Activated CD4-positive, alpha-beta T cell treated with anti-CD3 and anti-CD28 coated beads, Interleukin-2, Interleukin-4, amounts not matched to agents 100 ng/mL and 50 ng/mL, durations not matched to agents 16 hours and 8 hours (primary cell): ENCODE measurements around the gene ST7.

ENCODE experiments used
- DNase-seq: peaks from one replicate; pipeline ENCODE4 v3.0.0-alpha.2; 2020; ENCODE audit warnings: low spot score

The ST7 gene

DNA sequence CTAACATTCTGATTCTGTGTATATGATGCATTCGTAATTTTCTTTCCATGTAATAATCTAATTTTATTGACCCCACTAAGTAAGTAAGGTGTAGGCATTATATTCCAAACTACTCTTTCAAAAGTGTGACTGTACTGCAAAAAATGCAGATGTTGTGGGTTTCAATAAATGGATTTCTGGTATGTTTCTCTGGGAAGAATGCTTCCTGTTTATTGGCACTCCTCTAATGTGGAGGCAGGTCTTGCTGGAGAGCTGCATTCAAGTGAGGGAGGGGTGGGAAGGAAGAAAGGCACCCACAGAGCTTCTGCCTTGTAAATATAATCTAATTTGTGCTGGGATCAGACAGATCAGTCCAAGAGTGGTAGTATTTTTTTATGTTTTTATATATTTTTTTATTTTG lies 23.9 kb downstream of the ST7 start:
- no peak for DNase-seq

DNA sequence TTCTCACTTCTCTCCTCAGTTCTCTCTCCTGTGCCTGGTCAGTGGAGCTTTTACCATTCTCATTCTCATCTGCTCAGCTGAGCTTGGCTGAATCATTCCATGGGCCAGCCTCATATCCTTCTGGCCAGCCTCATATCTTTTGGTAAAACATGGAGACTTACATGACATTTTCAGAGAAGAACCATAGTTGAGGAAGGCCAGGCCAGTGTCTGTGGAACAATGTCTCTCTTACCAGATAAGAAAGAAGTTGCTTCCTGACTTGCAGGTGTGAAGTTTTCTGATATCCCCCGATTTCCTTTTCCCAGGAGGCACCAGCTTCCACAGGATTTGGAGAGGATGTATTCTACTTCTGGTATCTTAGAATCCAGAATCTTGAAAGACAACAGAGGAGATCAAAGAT lies 24.7 kb downstream of the ST7 start:
- no peak for DNase-seq

DNA sequence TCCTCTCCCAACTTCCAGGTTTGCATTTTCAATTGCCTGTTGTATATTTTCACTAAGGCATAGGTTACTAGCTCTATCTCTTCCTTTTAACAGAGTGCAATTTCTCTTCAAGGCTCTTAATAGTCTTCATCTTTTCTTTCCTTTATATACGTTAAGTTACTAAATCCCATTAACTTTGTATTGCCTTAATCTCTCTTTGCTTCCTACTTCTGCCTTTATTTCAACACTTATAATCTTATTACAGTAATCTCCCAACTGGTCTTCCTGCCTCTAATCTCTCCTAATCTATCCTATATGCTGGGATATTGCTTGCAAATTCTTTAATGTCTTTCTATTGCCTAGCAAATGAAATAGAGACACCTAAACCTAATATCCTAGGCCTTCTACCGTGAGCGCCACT lies 26.1 kb downstream of the ST7 start:
- DNase-seq = no peak

GRCh38 chr7:116980354-116980753 lies 27.1 kb downstream of the ST7 start:
- no peak for DNase-seq

DNA sequence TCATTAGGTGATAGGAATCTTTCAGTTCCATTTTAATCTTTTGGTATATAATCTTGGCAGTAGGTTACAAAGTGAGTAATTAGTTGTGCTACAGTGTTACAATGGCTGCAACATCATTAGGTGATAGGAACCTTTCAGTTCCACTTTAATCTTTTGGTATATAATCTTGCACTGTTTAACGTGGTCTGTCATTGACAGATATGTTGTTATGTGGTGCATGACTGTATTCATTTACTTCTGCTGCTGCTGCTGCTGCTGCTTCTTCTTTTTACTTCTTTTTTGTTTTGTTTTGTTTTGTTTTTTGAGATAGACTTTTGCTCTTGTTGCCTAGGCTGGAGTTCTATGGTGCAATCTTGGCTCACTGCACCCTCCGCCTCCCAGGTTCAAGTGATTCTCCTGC lies 28.6 kb downstream of the ST7 start:
- DNase-seq = no peak

DNA sequence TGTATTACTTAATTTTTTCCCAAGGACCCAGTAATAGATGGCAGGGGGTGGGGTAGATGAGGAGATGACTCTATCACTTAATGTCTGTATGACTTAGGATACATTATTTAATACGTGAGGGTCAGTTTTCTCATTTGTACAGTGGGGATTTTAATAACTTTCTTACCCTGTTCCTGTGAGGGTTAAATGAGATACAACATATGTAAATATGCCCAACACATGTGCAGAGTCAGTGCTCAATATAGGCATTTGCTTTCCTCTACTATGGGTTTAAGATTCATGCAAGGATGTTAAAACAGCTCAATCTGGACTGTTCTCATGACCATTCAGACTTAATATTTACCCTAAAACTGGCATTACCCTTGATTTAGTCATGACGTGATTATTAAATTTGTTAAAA lies 31.2 kb downstream of the ST7 start:
- DNase-seq = no peak

GRCh38 chr7:116984917-116985316 lies 31.6 kb downstream of the ST7 start:
- DNase-seq = peak; percentile 50

GRCh38 chr7:116985575-116985974 lies 32.3 kb downstream of the ST7 start:
- DNase-seq = no peak

DNA sequence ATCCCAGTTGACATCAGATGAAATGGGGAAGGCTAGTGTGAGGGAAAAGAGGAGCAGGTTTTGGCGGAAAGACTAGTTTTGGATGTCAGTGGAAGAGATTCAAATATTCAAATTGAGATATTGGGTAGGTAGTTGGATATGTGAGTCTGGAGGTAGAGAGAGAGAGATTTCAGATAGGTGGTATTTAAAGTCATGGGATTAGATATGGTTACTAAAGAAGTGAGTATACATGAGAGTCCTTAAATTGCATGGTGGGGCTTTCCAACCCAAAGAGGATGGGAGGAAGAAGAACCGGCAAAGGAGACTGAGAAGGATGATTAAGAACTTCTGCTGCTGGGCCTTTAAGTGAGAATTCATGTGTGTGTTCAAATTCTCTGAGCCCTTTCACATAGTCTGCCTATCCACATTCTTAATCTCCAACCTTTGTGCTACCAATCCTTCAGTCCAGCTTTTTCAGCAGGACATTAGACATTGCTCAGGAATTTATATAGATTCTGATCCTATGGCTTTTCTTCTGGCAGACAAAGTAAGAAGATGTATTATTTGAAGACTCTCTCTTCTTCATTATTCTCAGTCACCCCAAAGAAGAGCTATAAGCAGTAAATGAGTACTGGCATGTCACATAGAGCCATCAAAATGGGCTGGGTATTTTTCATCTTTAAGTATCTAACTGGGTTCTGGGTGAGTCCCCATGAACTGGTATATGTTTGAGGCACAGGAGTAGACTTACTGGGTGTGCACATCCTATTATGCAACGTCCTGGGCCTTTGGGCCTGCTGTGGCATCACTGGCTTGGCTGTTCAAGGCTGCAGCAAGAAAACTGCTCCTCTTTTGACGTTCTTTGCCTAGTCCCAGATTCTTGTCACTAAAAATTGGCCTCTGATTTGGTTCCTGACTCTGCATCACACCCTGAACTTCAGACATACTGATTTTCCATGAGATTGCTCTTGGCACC lies 33.6 kb downstream of the ST7 start:
- DNase-seq = no peak

GRCh38 chr7:116988363-116988989 lies 35.2 kb downstream of the ST7 start:
- no peak for DNase-seq

DNA sequence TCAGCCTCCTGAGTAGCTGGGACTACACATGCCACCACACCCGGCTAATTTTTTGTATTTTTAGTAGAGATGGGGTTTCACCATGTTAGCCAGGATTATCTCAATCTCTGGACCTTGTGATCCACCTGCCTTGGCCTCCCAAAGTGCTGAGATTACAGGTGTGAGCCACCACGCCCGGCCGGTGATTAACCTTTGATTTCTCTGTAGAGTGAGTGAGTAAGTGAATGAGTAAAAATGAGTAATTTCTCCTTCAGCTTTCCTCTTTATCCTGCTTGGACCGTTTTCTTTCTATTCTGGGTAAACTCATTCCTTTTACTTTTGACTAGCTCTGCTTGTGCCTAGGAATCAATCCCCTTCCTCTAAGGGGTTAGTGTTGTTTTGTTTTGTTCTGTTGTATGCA lies 36.8 kb downstream of the ST7 start:
- no peak for DNase-seq

DNA sequence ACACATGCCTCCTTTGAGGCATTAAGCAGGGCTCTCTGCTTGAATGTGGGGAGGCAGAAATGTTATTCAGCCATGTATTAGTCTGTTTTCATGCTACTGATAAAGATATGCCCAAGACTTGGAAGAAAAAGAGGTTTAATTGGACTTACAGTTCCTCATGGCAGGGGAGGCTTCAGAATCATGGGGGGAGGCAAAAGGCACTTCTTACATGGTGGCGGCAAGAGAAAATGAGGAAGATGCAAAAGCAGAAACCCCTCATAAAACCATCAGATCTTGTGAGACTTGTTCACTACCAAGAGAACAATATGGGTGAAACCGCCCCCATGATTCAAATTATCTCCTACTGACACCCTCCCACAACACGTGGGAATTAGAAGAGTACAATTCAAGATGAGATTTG lies 37.9 kb downstream of the ST7 start:
- no peak for DNase-seq

GRCh38 chr7:116994611-116995010 lies 41.3 kb downstream of the ST7 start:
- no peak for DNase-seq

- DNase-seq = no peak
These were observed 44.7 kb downstream of the ST7 start for GRCh38 chr7:116997972-116998371.

DNA sequence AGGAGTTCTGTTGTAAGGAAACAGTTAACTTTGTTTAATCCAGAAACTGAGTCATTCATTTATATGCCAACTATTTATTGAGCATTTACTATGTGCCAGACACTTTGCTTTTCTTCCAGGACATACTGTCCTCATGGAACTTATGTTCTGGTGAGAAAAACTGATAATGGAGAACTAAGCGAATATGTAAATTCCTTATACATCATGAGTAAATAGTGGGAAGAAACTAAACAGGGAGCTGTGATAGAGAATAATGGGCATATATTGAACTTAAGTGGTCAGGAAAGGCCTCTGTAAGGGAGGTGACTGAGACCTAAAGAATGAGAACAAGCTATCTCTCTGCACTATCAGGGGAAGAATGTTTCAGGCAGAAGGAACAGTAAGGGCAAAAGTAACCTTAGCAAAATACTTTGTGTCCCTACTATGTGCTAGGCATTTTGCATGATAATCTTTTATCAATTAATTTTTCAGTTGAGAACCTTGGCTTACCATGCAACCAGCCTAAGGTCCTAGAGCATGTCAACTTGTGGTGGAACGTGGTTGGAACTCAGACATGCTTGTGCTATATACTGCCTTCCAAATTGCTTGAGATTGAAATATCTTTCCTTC lies 45.4 kb downstream of the ST7 start:
- no peak for DNase-seq

- no peak for DNase-seq
These were observed 46.0 kb downstream of the ST7 start for GRCh38 chr7:116999311-116999710.

DNA sequence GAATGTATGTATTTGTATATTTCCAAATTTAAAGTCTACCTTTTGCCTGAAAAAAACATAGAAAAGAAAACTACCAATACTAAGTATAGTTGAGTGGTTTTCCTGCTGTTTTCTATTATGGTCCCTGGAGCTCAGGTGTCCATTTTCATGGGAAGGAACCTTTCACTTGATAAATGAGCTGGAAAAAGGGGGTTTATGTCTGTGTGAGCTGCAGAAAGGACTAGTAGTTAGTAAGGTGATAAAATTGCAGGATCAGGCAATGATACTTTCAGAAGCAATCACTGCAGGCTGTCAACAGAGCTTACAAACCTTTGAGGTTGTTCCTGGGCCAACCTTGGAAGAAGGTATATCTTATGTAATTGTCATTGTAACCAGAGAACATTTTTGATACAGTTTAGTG lies 48.0 kb downstream of the ST7 start:
- no peak for DNase-seq

DNA sequence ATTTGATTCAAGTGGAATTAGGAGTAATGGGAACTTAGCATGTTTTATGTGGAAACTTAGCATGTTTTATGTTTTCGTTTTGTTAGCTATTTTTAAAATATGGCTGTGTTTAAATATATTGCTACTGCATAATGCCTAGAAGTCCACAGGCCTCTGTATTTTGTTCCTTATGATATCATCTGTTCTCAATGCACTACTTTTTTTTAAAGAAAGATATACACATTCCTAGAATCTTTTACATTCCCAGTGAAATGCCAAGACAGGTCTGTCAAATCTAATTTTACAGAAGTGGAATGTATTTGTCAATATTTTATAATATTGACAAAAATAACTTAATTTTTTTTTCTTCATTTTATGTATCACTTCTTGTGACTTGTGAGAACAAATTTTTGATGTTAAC lies 51.6 kb downstream of the ST7 start:
- no peak for DNase-seq

DNA sequence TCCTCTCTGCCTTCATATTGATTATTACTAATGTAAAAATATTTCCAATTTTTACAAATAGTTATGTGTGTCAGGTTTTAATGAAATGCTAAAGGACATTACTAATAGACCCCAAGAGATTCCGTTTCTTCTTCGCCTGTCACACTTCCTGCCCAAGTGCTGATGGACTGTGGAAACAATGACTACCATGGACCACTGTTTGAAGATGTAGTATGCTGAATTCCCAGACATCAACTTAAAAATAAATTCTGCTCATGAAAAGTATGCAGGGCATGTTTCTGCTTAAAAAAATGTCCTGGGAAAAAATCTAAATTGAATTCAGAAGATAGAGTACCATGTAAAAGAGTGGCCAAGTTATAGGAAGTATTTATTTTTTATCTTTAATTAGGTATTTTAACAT lies 52.1 kb downstream of the ST7 start:
- DNase-seq = no peak

GRCh38 chr7:117006907-117007684 lies 53.8 kb downstream of the ST7 start:
- DNase-seq = peak; percentile 51

GRCh38 chr7:117008118-117008885 lies 55.0 kb downstream of the ST7 start:
- no peak for DNase-seq
